Fibroblast of lung (primary cell): Measurements from ENCODE around the gene C9orf153. TPM values are rescaled to one million over a fixed set of nuclear protein-coding genes. Genes with fewer than 3 reads are reported as not detected.
A peak's percentile ranks its signal among the peaks of the same experiment; 100 is the strongest.

Experiments
- DNase-seq, 2 donors: peaks; one replicate each; pipeline versions ENCODE4 v3.0.0 to v3.0.0-alpha.2; 2010; ENCODE audit warnings: low read depth in 2 of 2
- H2AFZ ChIP-seq: 2 replicates; pipeline ENCODE4 v1.5.1; 2012; ENCODE audit warnings: low read length, control low read depth, inconsistent platforms
- H3K27ac ChIP-seq: 2 replicates; pipeline ENCODE4 v1.5.1; 2011; ENCODE audit warnings: low read length, control low read depth; ENCODE audit not compliant: insufficient read depth
- H3K27me3 ChIP-seq: 2 replicates; pipeline ENCODE4 v1.5.1; 2011; ENCODE audit warnings: mild to moderate bottlenecking, low read length; ENCODE audit not compliant: control insufficient read depth, insufficient read depth
- H3K36me3 ChIP-seq: 2 replicates; pipeline ENCODE4 v1.5.1; 2011; ENCODE audit warnings: low read length; ENCODE audit not compliant: control insufficient read depth, insufficient read depth
- H3K4me1 ChIP-seq: 2 replicates; pipeline ENCODE4 v1.5.1; 2011; ENCODE audit warnings: low read length; ENCODE audit not compliant: control insufficient read depth, insufficient read depth; ENCODE audit errors: extremely low read depth
- H3K4me2 ChIP-seq: 2 replicates; pipeline ENCODE4 v1.5.1; 2011; ENCODE audit warnings: low read length, control low read depth; ENCODE audit not compliant: insufficient read depth; ENCODE audit errors: extremely low read depth
- H3K4me3 ChIP-seq, 4 experiments: fragments of 200-600 bp in 1 of 4; sonication (generic) in 1 of 4; replicated peaks in 1 of 4; 2 replicates each; pipeline ENCODE4 v1.5.1; 2011 to 2016; ENCODE audit warnings: low read length in 4 of 4, low read depth in 3 of 4, mild to moderate bottlenecking in 3 of 4, control low read depth in 2 of 4, inconsistent platforms in 1 of 4, mixed read lengths in 1 of 4; ENCODE audit not compliant: insufficient read depth in 1 of 4; ENCODE audit errors: control extremely low read depth in 1 of 4
- H3K79me2 ChIP-seq: 2 replicates; pipeline ENCODE4 v1.5.1; 2012; ENCODE audit warnings: mild to moderate bottlenecking, low read length, inconsistent platforms; ENCODE audit not compliant: control insufficient read depth, insufficient read depth
- H3K9ac ChIP-seq: 2 replicates; pipeline ENCODE4 v1.5.1; 2011; ENCODE audit warnings: mild to moderate bottlenecking, low read length, control low read depth; ENCODE audit not compliant: insufficient read depth
- H3K9me3 ChIP-seq: 2 replicates; pipeline ENCODE4 v1.5.1; 2012; ENCODE audit warnings: low read depth, low read length; ENCODE audit not compliant: control insufficient read depth, insufficient read depth
- H4K20me1 ChIP-seq: 2 replicates; pipeline ENCODE4 v1.5.1; 2011; ENCODE audit warnings: low read length; ENCODE audit not compliant: control insufficient read depth, insufficient read depth; ENCODE audit errors: extremely low read depth
- EZH2 ChIP-seq: IDR thresholded peaks from 2 replicates; pipeline ENCODE4 v1.5.1; 2012; ENCODE audit warnings: low read length, control low read depth, mild to moderate bottlenecking; ENCODE audit errors: missing control alignments
- polyA plus RNA-seq, 2 donors: library from polyadenylated mRNA; depleted of rRNA in 1 of 2; stranded (reverse) in 1 of 2; unstranded in 1 of 2; fragments of >200 nt; gene quantifications; 2 replicates each; pipeline ENCODE4 v1.2.1, GENCODE V29; 2011 to 2012; ENCODE audit warnings: missing spikeins in 1 of 2
- total RNA-seq: library from RNA; depleted of rRNA; stranded (reverse); fragments of >200 nt; gene quantifications from 2 replicates; pipeline ENCODE4 v1.2.1, GENCODE V29; 2014
- TF ChIP-seq, protein P1 (sequence below), 2 donors: IDR thresholded peaks in 1 of 2; conservative IDR thresholded peaks in 1 of 2; 1 replicate in 1 of 2; 2 replicates in 1 of 2; pipeline ENCODE4 v1.5.1; 2011 to 2012; ENCODE audit warnings: low read length in 2 of 2, control low read depth in 1 of 2, inconsistent platforms in 1 of 2, low read depth in 1 of 2, mild to moderate bottlenecking in 1 of 2

The C9orf153 gene
- total and polyA plus RNA-seq, 2 donors (not counting 1 experiment from before 2014, with no cell fraction given), result 0.17 TPM

DNA sequence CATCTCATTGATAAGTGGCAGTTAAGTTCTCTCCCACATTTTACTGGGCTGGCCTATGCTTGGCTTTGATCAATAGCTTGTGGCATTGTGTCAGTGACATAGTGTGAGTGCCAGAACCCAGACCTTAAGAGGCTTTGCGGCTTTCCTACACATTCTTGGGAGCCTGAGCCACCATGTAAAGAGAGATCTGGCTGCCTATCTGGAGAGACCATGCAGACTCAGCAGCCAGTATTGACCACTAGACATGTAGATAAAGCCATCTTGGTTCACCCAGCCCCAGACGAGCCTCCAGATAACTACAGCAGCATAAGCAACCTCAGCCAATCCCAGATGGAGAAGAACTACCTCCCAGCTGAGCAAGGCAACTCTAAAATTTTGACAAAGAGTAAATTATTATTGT, 28.6 kb downstream of the C9orf153 start:
- DNase-seq, result peak in 1 of 2 donors; percentile 13
- Histone ChIP-seq H3K36me3 (no peaks in the 10 kb centered on the region), H3K27me3 (no peaks in the 10 kb centered on the region), H3K9me3 (no peaks in the 10 kb centered on the region), H3K9ac (no peak overlapping the region), H3K4me3 (no peak overlapping the region), H3K4me2 (no peak overlapping the region), H4K20me1 (no peaks in the 10 kb centered on the region), H3K4me1 (no peaks in the 10 kb centered on the region), H2AFZ (no peak overlapping the region), H3K27ac (no peak overlapping the region), H3K79me2 (no peaks in the 10 kb centered on the region)
- TF ChIP-seq, protein P1, sequence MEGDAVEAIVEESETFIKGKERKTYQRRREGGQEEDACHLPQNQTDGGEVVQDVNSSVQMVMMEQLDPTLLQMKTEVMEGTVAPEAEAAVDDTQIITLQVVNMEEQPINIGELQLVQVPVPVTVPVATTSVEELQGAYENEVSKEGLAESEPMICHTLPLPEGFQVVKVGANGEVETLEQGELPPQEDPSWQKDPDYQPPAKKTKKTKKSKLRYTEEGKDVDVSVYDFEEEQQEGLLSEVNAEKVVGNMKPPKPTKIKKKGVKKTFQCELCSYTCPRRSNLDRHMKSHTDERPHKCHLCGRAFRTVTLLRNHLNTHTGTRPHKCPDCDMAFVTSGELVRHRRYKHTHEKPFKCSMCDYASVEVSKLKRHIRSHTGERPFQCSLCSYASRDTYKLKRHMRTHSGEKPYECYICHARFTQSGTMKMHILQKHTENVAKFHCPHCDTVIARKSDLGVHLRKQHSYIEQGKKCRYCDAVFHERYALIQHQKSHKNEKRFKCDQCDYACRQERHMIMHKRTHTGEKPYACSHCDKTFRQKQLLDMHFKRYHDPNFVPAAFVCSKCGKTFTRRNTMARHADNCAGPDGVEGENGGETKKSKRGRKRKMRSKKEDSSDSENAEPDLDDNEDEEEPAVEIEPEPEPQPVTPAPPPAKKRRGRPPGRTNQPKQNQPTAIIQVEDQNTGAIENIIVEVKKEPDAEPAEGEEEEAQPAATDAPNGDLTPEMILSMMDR (conservative IDR thresholded peaks at IDR 0.05 in 1 of 2, IDR thresholded peaks at IDR 0.05 in 1 of 2; ENCODE audit: low read depth in 1 of 2, low read length in 2 of 2), result no peak
- no peak for TF ChIP-seq EZH2

DNA sequence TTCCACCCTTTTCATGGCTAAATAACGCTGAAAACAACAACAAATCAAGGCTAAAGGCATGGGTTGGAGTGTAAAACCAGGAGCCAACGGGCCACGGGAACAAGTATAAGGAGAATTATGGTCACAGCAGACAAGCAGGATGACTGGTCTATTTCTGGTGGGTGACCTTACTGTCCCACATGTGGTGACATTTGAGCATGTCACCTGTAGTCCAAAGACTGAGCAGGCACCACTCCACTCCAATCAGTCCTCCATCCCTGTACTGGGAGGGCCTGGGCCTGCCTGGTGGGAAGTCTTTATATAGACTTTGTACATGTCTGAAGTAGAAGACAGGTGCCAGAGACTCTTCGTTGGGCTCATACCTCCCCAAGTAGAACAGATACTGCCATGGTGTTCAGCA, 36.8 kb downstream of the C9orf153 start:
- no peaks in the 10 kb centered on the region for H3K36me3 ChIP-seq

DNA sequence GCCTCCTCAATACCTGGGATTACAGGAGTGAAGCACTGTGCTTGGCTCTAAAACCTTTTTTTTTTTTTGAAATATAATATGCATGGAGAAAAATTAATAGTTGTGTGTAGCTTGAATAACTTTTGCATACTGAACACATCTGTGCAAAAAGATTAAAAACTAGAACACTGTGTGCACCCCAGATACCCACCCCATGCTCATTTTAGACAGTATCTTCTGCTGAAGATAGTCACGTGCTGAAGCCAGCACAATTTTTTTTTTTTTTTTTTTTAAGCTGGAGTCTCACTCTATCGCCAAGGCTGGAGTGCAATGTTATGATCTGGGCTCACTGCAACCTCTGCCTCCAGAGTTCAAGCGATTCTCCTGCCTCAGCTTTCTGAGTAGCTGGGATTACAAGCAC, 39.9 kb downstream of the C9orf153 start:
- TF ChIP-seq, protein P1 (conservative IDR thresholded peaks at IDR 0.05 in 1 of 2, IDR thresholded peaks at IDR 0.05 in 1 of 2; ENCODE audit: low read depth in 1 of 2, low read length in 2 of 2), result no peak
- TF ChIP-seq EZH2, result no peak
- DNase-seq, result no peak
- Histone ChIP-seq H3K27ac (no peak overlapping the region), H3K79me2 (no peaks in the 10 kb centered on the region), H3K4me1 (no peaks in the 10 kb centered on the region), H3K36me3 (no peaks in the 10 kb centered on the region), H4K20me1 (no peaks in the 10 kb centered on the region), H3K4me3 (no peak overlapping the region), H3K27me3 (no peaks in the 10 kb centered on the region), H3K9ac (no peak overlapping the region), H3K9me3 (no peaks in the 10 kb centered on the region), H3K4me2 (no peak overlapping the region), H2AFZ (no peak overlapping the region)

More for the DNA sequence above, 36.8 kb downstream of the C9orf153 start:
- DNase-seq, result no peak
- Histone ChIP-seq H3K79me2 (no peaks in the 10 kb centered on the region), H3K4me2 (no peak overlapping the region), H3K27me3 (no peaks in the 10 kb centered on the region), H2AFZ (no peak overlapping the region), H4K20me1 (no peaks in the 10 kb centered on the region), H3K27ac (no peak overlapping the region), H3K9me3 (no peaks in the 10 kb centered on the region), H3K4me3 (no peak overlapping the region), H3K9ac (no peak overlapping the region), H3K4me1 (no peaks in the 10 kb centered on the region)
- TF ChIP-seq EZH2, result no peak
- TF ChIP-seq, protein P1 (conservative IDR thresholded peaks at IDR 0.05 in 1 of 2, IDR thresholded peaks at IDR 0.05 in 1 of 2; ENCODE audit: low read depth in 1 of 2, low read length in 2 of 2), result no peak
